Activated CD4-positive, CD25-positive, alpha-beta regulatory T cell treated with anti-CD3 and anti-CD28 coated beads, Interleukin-2, amount 50 U/mL, for 72 hours (primary cell): ENCODE results near the gene BCAT1.
"Not testable (repeated sequence)": the region's sequence is repeated elsewhere in the genome, so short reads cannot be mapped to it uniquely, and the experiment has no call there.

ENCODE experiments used
- DNase-seq: peaks from one replicate; pipeline ENCODE4 v3.0.0; 2021

BCAT1 gene

DNA sequence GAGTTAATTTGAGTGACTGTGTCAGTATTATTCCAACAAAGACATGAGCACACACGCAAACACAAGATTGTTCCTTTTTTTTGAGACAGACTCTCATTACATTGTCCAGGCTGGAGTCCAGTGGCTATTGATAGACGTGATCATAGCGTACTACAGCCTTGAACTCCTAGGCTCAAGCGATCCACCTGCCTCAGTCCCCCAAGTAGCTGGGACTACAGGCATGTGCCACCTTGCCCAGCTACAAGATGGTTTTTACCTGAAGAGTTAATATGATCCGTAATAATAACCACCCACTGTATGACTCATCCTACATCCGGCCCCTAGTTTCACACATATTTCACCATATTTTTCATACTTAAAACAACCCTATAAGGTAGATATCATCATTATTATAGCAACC, 26.8 kb downstream of the BCAT1 start:
- no peak for DNase-seq

DNA sequence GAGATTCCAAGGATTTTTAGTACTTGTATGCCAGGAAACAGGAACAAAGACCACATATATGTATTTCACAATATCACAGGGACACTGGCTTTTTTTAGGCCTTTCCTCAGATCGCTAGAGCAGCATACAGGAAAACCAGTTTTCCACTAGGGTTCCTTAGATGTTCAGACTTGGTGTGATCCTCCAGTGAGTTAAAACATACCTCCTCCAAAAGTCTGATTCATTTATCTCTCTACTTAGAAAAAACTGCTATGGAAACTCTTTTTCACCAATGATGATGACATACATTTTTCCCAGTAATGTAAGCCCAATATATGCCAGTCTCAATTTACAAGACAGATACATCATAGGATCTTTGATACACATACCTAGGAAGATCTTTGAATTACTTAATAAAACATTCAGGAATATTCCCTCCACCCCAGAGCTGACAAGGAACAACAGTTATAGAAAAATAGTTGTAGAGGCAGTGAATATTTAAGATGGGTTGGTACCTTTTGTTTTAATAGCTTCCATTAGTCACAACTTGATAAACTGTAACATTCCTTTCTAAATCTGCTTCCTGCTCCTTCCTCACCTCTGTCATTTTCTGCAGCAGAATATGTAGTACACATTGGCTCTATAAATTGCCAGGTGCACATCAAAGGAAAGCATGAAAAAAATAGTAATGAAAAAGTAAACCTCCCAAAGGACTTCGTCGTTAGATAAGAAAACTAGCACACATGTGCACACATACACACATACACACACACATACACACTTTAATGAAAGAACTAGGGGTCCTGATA, 27.5 kb downstream of the BCAT1 start:
- DNase-seq = no peak

- no peak for DNase-seq
Measured at GRCh38 chr12:24920141-24920540, 28.8 kb downstream of the BCAT1 start.

DNA sequence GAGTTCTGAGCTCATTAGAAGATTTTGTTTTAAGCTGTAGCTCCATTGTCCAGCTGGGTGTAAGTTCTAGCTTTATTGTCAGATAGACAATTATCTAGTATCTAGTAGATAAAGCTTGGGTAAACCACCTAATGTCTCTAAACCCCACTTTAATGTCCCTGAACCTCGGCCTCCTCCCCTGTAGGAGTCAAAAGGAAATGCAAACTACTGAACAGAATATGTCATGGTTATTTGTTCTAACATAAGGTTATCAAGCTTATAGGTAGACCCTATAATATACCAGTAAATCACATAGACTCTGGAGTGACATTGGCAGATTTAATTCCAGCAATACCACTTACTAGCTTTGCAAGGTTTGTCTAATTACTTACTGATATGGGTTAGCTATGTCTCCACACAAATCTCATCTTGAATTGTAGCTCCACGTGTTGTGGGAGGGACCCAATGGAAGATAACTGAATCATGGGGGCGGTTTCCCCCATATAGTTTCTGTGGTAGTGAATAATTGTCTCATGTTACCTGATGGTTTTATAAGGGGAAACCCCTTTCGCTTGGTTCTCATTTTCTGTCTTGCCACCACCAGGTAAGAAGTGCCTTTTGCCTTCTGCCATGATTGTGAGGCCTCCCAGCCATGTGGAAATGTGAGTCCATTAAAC, 29.4 kb downstream of the BCAT1 start:
- DNase-seq = no peak

GRCh38 chr12:24918596-24918995, 30.3 kb downstream of the BCAT1 start:
- DNase-seq = no peak

- no peak for DNase-seq
Measured at GRCh38 chr12:24915501-24915900, 33.4 kb downstream of the BCAT1 start.

DNA sequence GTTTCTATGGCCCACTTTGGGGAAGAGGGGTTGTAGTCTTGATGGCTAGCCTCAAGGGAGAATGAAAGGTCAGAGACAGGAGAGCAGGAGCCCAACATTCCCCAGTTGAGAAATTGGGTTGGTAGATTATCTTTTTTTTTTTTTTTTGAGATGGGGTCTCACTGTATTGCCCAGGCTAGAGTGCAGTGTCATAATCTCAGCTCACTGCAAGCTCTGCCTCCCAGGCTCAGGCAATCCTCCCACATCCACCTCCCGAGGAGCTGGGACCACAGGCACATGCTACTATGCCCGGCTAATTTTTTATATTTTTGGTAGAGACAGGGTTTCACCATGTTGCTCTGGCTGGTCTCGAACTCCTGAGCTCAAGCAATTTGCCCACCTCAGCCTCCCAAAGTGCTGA, 34.9 kb downstream of the BCAT1 start:
- no peak for DNase-seq

- no peak for DNase-seq
Measured at GRCh38 chr12:24913130-24913529, 35.8 kb downstream of the BCAT1 start.

GRCh38 chr12:24911271-24911791, 37.6 kb downstream of the BCAT1 start:
- no peak for DNase-seq

GRCh38 chr12:24910192-24910591, 38.7 kb downstream of the BCAT1 start:
- DNase-seq = not testable (repeated sequence)

GRCh38 chr12:24909667-24910066, 39.2 kb downstream of the BCAT1 start:
- no peak for DNase-seq

DNA sequence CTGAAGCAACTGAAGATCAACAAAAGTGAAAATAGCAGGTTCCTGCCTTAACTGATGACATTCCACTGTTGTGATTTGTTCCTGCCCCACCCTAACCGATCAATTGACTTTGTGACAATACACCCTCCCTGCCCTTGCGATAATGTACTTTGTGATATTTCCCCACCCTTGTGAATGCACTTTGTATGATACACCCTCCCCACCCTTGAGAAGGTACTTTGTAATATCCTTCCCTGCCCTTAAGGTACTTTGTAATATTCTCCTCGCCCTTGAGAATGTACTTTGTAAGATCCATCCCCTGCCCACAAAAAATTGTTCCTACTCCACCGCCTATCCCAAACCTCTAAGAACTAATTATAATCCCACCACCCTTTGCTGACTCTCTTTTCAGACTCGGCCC, 41.4 kb downstream of the BCAT1 start:
- DNase-seq = no peak

DNA sequence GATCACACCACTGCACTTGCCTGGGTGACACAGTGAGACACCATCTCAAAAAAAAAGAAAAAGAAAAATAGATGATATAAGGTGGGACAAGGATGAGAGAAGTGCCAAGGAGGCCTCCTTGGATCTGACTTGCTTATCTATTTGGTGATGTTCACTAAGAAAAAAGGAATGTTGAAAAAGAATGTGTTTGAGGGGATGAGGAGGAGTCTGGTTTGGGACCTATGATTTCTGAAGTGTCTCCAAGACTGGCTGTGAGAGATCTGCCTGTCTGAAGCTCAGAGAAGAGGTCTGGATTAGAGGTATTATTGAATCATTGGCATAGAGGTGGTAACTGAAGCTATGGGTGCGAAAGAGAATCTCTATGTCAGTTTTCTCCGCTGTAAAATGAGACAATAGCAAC, 42.8 kb downstream of the BCAT1 start:
- DNase-seq = no peak

DNA sequence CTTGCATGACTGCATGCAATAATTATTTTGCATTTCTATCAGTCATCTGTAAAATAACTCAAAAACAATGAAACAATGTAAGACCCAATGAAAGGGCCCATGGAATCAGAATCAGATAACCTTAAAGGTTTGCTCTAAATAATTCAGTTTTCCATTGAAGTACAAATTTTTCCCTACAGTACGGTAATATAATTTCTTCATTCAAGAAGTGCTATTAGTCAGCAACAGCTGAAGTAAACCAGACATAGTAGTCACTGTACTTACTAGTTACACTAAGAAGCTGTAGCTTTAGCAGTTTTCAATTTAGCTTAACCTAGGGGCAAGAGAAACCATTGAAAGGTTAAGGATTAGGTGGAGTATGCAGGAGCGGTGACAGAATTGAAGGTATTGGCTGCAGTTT, 43.5 kb downstream of the BCAT1 start:
- no peak for DNase-seq

- DNase-seq = no peak
Measured at GRCh38 chr12:24904871-24905270, 44.0 kb downstream of the BCAT1 start.

DNA sequence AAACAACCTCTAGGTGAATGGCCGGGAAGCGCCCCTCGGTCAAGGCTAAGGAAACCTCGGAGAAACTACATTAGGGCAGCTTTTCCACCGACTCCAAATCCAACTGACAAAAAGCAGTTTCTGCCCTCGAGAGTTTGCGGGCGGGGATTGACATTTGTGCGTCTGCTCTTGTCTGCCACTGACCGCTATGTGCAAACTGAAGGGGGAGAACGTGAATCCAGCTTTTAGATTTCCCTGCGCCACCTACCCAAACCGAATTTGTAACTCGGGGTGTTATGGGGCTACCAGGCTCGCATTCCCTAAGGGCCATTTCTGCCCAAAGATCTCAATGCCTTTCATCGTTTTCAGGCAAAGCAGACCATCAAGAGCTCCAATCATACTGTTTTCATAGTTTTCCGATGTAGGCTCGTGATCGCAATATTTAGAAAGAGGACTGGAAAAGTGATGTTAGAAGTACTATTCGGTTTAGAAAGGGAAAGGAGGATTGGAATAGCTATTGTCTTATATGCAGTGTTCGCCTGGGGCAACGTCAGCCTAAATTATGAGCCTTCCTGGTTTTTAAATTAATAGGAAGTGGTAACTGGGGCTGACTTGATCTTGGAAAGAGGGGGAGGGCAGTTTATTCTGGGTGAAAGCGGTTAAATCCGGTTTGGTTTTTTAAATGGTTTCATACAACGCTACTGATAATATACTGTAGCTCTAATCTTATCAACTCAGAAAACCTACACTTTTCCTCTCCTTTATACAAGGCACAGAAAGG, 45.4 kb downstream of the BCAT1 start:
- DNase-seq = no peak

- peak; percentile 38 for DNase-seq
Measured at GRCh38 chr12:24902511-24903328, 46.2 kb downstream of the BCAT1 start.

DNA sequence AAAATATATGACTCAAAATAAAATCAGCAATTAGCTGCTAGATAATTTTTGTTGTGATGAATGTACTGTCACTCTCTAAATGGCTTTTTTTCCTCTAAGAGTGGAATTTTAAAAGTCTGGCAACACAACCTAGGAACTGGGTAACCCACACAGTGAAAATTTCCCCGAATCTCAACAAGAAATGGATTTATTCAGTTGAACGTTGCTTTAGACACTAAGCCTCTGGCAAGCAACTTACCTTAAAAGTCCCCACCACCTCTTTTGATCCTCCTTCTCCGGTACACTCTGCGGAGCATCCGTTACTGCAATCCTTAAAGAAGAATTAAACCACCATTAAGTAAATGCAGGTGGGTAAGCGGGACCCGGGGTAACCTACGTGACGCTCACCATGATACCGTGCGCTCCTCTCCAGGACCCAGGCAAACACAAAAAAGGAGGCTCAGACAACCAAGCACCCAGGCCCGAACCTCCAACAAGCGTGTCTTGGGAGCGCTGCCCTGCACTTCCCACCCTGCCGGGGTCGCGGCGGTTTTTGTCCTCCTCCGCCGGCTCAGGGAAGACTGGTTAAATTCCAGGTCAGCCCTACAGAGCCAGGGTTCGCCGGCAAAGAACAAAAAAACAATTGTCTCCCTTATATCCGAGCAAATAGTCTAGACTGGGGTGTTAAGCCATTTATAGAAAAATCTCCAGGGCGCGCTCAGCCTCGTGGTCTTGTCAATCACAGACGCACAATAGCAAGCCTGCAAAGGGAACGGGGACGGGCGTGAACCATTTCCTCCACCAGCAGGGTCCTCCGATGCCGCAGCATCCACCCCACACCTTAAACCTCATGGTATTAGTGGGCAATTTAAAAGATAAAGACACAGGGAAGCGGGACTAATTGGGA, 47.1 kb downstream of the BCAT1 start:
- DNase-seq = no peak

- no peak for DNase-seq
Measured at GRCh38 chr12:24900196-24900595, 48.7 kb downstream of the BCAT1 start.

GRCh38 chr12:24899503-24900075, 49.3 kb downstream of the BCAT1 start:
- no peak for DNase-seq

DNA sequence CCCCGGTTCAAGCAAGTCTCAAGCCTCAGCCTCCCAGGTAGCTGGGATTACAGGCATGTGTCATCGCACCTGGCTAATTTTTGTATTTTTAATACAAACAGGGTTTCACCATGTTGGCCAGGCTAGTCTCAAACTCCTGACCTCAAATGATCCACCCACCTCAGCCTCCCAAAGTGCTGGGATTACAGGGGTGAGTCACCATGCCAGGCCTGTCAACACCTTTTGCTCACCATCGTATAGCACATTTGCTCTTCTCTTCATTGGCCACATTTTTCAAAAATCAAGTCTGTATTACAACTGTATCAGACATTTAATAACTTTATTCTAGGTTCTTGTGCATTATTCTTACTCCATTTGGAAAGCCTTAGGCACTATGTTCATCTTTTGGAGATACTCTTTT, 50.3 kb downstream of the BCAT1 start:
- no peak for DNase-seq
